GM23338 (cell line): ENCODE measurements around the gene TNFRSF21. TPM values are rescaled to one million over a fixed set of nuclear protein-coding genes. Genes with fewer than 3 reads are reported as not detected.

Experiments used
- ATAC-seq: fragments of 200-7000 bp; cut with Tn5 transposase; 3 replicates; pipeline ENCODE4 v1.9.1; 2020
- DNase-seq: peaks from one replicate; pipeline ENCODE4 v3.0.0-alpha.2; 2015; ENCODE audit warnings: low spot score
- H2AFZ ChIP-seq: fragments of 200-600 bp; sonication (generic); 2 replicates; pipeline ENCODE4 v1.8.0; 2016; ENCODE audit warnings: antibody characterized with exemption, mild to moderate bottlenecking, moderate library complexity
- H3F3A ChIP-seq: fragments of 200-600 bp; sonication (generic); replicated peaks from 2 replicates; pipeline ENCODE4 v1.8.0; 2017; ENCODE audit warnings: antibody characterized with exemption, mixed run types, low read depth
- H3K27ac ChIP-seq: fragments of 200-600 bp; sonication (generic); 2 replicates; pipeline ENCODE4 v1.6.1; 2016; ENCODE audit warnings: low read depth
- H3K27me3 ChIP-seq: fragments of 200-600 bp; sonication (generic); 2 replicates; pipeline ENCODE4 v1.8.0; 2016; ENCODE audit warnings: mild to moderate bottlenecking, mixed run types, moderate library complexity; ENCODE audit not compliant: insufficient read depth
- H3K36me3 ChIP-seq: fragments of 200-600 bp; sonication (generic); 2 replicates; pipeline ENCODE4 v1.8.0; 2016; ENCODE audit warnings: mild to moderate bottlenecking; ENCODE audit not compliant: insufficient read depth
- H3K4me1 ChIP-seq: fragments of 200-600 bp; sonication (generic); 2 replicates; pipeline ENCODE4 v1.8.0; 2016; ENCODE audit warnings: mild to moderate bottlenecking, moderate library complexity; ENCODE audit not compliant: insufficient read depth
- H3K4me2 ChIP-seq: fragments of 200-600 bp; sonication (generic); 2 replicates; pipeline ENCODE4 v1.7.1; 2017; ENCODE audit warnings: mixed run types
- H3K4me3 ChIP-seq: fragments of 200-600 bp; sonication (generic); 2 replicates; pipeline ENCODE4 v1.6.1; 2016; ENCODE audit warnings: mixed run types
- H3K79me2 ChIP-seq: fragments of 200-600 bp; sonication (generic); replicated peaks from 2 replicates; pipeline ENCODE4 v1.8.0; 2017; ENCODE audit warnings: mild to moderate bottlenecking; ENCODE audit not compliant: insufficient read depth
- H3K9me2 ChIP-seq: fragments of 200-600 bp; sonication (generic); 2 replicates; pipeline ENCODE4 v1.8.0; 2017; ENCODE audit not compliant: insufficient read depth
- H4K20me1 ChIP-seq: fragments of 200-600 bp; sonication (generic); replicated peaks from 2 replicates; pipeline ENCODE4 v1.8.0; 2017; ENCODE audit warnings: mild to moderate bottlenecking; ENCODE audit not compliant: insufficient read depth
- H3K27ac Mint-ChIP-seq: 2 replicates; pipeline ENCODE4 v1.8.0; 2020; ENCODE audit warnings: inconsistent platforms, mild to moderate bottlenecking, moderate library complexity, mixed read lengths
- H3K27me3 Mint-ChIP-seq: 3 replicates; pipeline ENCODE4 v1.8.0; 2022; ENCODE audit warnings: low read depth, mild to moderate bottlenecking, moderate library complexity, mixed read lengths, inconsistent platforms; ENCODE audit not compliant: insufficient read depth, poor library complexity
- H3K36me3 Mint-ChIP-seq: 3 replicates; pipeline ENCODE4 v1.8.0; 2021; ENCODE audit warnings: low read depth, mild to moderate bottlenecking, inconsistent platforms, moderate library complexity, mixed read lengths
- H3K4me1 Mint-ChIP-seq: 3 replicates; pipeline ENCODE4 v1.8.0; 2020; ENCODE audit warnings: mild to moderate bottlenecking, inconsistent platforms, mixed read lengths
- H3K4me3 Mint-ChIP-seq: 3 replicates; pipeline ENCODE4 v1.8.0; 2021; ENCODE audit warnings: moderate library complexity, mild to moderate bottlenecking, inconsistent platforms, mixed read lengths
- H3K9me3 Mint-ChIP-seq: 3 replicates; pipeline ENCODE4 v1.8.0; 2020; ENCODE audit warnings: moderate library complexity, mild to moderate bottlenecking, inconsistent platforms, mixed read lengths
- CREB1 ChIP-seq: fragments of 250-450 bp; sonication (Bioruptor Pico); IDR thresholded peaks from 2 replicates; pipeline ENCODE4 v1.5.0; 2020; ENCODE audit warnings: low read depth, mild to moderate bottlenecking, moderate library complexity
- EZH2 ChIP-seq: fragments of 200-600 bp; sonication (generic); IDR thresholded peaks from one replicate; pipeline ENCODE4 v1.8.0; 2017; ENCODE audit warnings: antibody characterized with exemption, mild to moderate bottlenecking, low read depth; ENCODE audit not compliant: unreplicated experiment
- EZH2phosphoT487 ChIP-seq: fragments of 200-600 bp; sonication (generic); IDR thresholded peaks from one replicate; pipeline ENCODE4 v1.8.1; 2018; ENCODE audit warnings: antibody characterized with exemption; ENCODE audit not compliant: unreplicated experiment
- JUNB ChIP-seq: IDR thresholded peaks from one replicate; pipeline ENCODE4 v1.6.1; 2016; ENCODE audit warnings: antibody characterized with exemption; ENCODE audit not compliant: unreplicated experiment
- NANOG ChIP-seq: IDR thresholded peaks from 2 replicates; pipeline ENCODE4 v1.6.1; 2016; ENCODE audit warnings: antibody characterized with exemption, borderline replicate concordance
- POLR2AphosphoS5 ChIP-seq: IDR thresholded peaks from 2 replicates; pipeline ENCODE4 v1.6.1; 2016; ENCODE audit warnings: antibody characterized with exemption, low read depth
- STAT1 ChIP-seq: IDR thresholded peaks from one replicate; pipeline ENCODE4 v1.6.1; 2016; ENCODE audit warnings: antibody characterized with exemption; ENCODE audit not compliant: unreplicated experiment
- ZNF114 ChIP-seq: fragments of 250-450 bp; sonication (Bioruptor Pico); IDR thresholded peaks from 2 replicates; pipeline ENCODE4 v1.5.0; 2020; ENCODE audit warnings: mild to moderate bottlenecking, moderate library complexity
- ZNF331 ChIP-seq: fragments of 250-450 bp; sonication (Bioruptor Pico); IDR thresholded peaks from 2 replicates; pipeline ENCODE4 v1.5.0; 2020; ENCODE audit warnings: low read depth, mild to moderate bottlenecking, moderate library complexity
- polyA plus RNA-seq: library from polyadenylated mRNA; unstranded; fragments of >200 nt; fragmentation: Nextera tagmentation; extraction: Ambion mirVana; gene quantifications from 2 replicates; pipeline ENCODE4 v1.2.1, GENCODE V29; 2016
- total RNA-seq: library from RNA; depleted of rRNA; stranded (reverse); fragments of >200 nt; shearing (Covaris generic); gene quantifications from 2 replicates; pipeline ENCODE4 v1.2.3, GENCODE V29; 2014
- TF ChIP-seq, protein P1 (sequence below), 2 experiments: fragments of 200-600 bp in 1 of 2; sonication (generic) in 1 of 2; conservative IDR thresholded peaks; 2 replicates each; pipeline versions ENCODE4 v1.5.1 to v1.6.1; 2016 to 2017; ENCODE audit warnings: antibody characterized with exemption in 2 of 2, low read depth in 2 of 2, mild to moderate bottlenecking in 2 of 2, moderate library complexity in 1 of 2
- TF ChIP-seq, protein P2 (sequence below): IDR thresholded peaks from one replicate; pipeline ENCODE4 v1.6.1; 2018; ENCODE audit warnings: antibody characterized with exemption; ENCODE audit not compliant: unreplicated experiment
- TF ChIP-seq, protein P3 (sequence below): IDR thresholded peaks from 2 replicates; pipeline ENCODE4 v1.6.1; 2016; ENCODE audit warnings: antibody characterized with exemption
- TF ChIP-seq, protein P4 (sequence below): fragments of 250-450 bp; sonication (Bioruptor Pico); IDR thresholded peaks from 2 replicates; pipeline ENCODE4 v1.5.0; 2020; ENCODE audit warnings: mild to moderate bottlenecking, moderate library complexity

The TNFRSF21 gene
- total and polyA plus RNA-seq, 2 experiments from 2014 or later = 22.1 to 48.1 TPM

DNA sequence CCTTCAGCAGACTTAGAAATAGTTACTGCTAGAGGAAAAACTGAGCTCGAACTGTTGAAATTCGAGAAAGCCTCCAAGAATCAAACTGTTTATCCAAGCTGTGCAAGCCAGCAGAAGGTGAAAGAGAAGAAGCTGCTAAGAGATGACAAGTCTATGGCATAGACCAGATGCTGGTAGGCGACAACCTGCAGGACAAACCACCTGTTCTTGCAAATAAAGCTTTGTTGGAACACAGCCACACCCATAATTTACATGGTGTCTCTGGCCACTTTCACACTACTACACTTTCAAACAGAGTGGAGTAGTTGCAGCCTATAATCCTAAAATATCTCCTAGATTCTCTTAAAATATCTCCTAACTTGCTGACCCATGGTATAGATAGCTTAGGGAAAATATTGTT is 33.3 kb downstream of the TNFRSF21 start:
- H3K4me1 ChIP-seq = peaks cover 10% of the 10 kb centered on the region
- peaks cover 31% of the 10 kb centered on the region for H4K20me1 ChIP-seq
- H3K36me3 Mint-ChIP-seq = peaks cover 43% of the 10 kb centered on the region
- no peak overlapping the region for H3K4me3 ChIP-seq
- no peaks in the 10 kb centered on the region for H3K9me2 ChIP-seq
- no peak for ATAC-seq
- no peak overlapping the region for H3K4me3 Mint-ChIP-seq
- peaks cover 17% of the 10 kb centered on the region; the same call in 1 of the 2 replicates for H3K36me3 ChIP-seq
- H3K27ac ChIP-seq = no peak overlapping the region
- no peaks in the 10 kb centered on the region for H3F3A ChIP-seq
- H2AFZ ChIP-seq = no peak overlapping the region
- peaks cover 9% of the 10 kb centered on the region; the same call in 2 of the 3 replicates for H3K4me1 Mint-ChIP-seq
- H3K4me2 ChIP-seq = no peak overlapping the region
- H3K79me2 ChIP-seq = peaks cover 87% of the 10 kb centered on the region
- no peak overlapping the region for H3K27ac Mint-ChIP-seq
- no peaks in the 10 kb centered on the region for H3K27me3 ChIP-seq
- TF ChIP-seq EZH2 (no peak), ZNF331 (CRISPR knock-in tag) (no peak), NANOG (no peak), JUNB (no peak), EZH2phosphoT487 (no peak), ZNF114 (CRISPR knock-in tag) (no peak), POLR2AphosphoS5 (no peak), STAT1 (no peak), CREB1 (no peak)
- TF ChIP-seq, protein P1, sequence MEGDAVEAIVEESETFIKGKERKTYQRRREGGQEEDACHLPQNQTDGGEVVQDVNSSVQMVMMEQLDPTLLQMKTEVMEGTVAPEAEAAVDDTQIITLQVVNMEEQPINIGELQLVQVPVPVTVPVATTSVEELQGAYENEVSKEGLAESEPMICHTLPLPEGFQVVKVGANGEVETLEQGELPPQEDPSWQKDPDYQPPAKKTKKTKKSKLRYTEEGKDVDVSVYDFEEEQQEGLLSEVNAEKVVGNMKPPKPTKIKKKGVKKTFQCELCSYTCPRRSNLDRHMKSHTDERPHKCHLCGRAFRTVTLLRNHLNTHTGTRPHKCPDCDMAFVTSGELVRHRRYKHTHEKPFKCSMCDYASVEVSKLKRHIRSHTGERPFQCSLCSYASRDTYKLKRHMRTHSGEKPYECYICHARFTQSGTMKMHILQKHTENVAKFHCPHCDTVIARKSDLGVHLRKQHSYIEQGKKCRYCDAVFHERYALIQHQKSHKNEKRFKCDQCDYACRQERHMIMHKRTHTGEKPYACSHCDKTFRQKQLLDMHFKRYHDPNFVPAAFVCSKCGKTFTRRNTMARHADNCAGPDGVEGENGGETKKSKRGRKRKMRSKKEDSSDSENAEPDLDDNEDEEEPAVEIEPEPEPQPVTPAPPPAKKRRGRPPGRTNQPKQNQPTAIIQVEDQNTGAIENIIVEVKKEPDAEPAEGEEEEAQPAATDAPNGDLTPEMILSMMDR (conservative IDR thresholded peaks at IDR 0.05; ENCODE audit: low read depth in 2 of 2) = no peak
- TF ChIP-seq, protein P2, sequence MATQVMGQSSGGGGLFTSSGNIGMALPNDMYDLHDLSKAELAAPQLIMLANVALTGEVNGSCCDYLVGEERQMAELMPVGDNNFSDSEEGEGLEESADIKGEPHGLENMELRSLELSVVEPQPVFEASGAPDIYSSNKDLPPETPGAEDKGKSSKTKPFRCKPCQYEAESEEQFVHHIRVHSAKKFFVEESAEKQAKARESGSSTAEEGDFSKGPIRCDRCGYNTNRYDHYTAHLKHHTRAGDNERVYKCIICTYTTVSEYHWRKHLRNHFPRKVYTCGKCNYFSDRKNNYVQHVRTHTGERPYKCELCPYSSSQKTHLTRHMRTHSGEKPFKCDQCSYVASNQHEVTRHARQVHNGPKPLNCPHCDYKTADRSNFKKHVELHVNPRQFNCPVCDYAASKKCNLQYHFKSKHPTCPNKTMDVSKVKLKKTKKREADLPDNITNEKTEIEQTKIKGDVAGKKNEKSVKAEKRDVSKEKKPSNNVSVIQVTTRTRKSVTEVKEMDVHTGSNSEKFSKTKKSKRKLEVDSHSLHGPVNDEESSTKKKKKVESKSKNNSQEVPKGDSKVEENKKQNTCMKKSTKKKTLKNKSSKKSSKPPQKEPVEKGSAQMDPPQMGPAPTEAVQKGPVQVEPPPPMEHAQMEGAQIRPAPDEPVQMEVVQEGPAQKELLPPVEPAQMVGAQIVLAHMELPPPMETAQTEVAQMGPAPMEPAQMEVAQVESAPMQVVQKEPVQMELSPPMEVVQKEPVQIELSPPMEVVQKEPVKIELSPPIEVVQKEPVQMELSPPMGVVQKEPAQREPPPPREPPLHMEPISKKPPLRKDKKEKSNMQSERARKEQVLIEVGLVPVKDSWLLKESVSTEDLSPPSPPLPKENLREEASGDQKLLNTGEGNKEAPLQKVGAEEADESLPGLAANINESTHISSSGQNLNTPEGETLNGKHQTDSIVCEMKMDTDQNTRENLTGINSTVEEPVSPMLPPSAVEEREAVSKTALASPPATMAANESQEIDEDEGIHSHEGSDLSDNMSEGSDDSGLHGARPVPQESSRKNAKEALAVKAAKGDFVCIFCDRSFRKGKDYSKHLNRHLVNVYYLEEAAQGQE = no peak
- TF ChIP-seq, protein P3, sequence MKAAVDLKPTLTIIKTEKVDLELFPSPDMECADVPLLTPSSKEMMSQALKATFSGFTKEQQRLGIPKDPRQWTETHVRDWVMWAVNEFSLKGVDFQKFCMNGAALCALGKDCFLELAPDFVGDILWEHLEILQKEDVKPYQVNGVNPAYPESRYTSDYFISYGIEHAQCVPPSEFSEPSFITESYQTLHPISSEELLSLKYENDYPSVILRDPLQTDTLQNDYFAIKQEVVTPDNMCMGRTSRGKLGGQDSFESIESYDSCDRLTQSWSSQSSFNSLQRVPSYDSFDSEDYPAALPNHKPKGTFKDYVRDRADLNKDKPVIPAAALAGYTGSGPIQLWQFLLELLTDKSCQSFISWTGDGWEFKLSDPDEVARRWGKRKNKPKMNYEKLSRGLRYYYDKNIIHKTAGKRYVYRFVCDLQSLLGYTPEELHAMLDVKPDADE = no peak
- TF ChIP-seq, protein P4, sequence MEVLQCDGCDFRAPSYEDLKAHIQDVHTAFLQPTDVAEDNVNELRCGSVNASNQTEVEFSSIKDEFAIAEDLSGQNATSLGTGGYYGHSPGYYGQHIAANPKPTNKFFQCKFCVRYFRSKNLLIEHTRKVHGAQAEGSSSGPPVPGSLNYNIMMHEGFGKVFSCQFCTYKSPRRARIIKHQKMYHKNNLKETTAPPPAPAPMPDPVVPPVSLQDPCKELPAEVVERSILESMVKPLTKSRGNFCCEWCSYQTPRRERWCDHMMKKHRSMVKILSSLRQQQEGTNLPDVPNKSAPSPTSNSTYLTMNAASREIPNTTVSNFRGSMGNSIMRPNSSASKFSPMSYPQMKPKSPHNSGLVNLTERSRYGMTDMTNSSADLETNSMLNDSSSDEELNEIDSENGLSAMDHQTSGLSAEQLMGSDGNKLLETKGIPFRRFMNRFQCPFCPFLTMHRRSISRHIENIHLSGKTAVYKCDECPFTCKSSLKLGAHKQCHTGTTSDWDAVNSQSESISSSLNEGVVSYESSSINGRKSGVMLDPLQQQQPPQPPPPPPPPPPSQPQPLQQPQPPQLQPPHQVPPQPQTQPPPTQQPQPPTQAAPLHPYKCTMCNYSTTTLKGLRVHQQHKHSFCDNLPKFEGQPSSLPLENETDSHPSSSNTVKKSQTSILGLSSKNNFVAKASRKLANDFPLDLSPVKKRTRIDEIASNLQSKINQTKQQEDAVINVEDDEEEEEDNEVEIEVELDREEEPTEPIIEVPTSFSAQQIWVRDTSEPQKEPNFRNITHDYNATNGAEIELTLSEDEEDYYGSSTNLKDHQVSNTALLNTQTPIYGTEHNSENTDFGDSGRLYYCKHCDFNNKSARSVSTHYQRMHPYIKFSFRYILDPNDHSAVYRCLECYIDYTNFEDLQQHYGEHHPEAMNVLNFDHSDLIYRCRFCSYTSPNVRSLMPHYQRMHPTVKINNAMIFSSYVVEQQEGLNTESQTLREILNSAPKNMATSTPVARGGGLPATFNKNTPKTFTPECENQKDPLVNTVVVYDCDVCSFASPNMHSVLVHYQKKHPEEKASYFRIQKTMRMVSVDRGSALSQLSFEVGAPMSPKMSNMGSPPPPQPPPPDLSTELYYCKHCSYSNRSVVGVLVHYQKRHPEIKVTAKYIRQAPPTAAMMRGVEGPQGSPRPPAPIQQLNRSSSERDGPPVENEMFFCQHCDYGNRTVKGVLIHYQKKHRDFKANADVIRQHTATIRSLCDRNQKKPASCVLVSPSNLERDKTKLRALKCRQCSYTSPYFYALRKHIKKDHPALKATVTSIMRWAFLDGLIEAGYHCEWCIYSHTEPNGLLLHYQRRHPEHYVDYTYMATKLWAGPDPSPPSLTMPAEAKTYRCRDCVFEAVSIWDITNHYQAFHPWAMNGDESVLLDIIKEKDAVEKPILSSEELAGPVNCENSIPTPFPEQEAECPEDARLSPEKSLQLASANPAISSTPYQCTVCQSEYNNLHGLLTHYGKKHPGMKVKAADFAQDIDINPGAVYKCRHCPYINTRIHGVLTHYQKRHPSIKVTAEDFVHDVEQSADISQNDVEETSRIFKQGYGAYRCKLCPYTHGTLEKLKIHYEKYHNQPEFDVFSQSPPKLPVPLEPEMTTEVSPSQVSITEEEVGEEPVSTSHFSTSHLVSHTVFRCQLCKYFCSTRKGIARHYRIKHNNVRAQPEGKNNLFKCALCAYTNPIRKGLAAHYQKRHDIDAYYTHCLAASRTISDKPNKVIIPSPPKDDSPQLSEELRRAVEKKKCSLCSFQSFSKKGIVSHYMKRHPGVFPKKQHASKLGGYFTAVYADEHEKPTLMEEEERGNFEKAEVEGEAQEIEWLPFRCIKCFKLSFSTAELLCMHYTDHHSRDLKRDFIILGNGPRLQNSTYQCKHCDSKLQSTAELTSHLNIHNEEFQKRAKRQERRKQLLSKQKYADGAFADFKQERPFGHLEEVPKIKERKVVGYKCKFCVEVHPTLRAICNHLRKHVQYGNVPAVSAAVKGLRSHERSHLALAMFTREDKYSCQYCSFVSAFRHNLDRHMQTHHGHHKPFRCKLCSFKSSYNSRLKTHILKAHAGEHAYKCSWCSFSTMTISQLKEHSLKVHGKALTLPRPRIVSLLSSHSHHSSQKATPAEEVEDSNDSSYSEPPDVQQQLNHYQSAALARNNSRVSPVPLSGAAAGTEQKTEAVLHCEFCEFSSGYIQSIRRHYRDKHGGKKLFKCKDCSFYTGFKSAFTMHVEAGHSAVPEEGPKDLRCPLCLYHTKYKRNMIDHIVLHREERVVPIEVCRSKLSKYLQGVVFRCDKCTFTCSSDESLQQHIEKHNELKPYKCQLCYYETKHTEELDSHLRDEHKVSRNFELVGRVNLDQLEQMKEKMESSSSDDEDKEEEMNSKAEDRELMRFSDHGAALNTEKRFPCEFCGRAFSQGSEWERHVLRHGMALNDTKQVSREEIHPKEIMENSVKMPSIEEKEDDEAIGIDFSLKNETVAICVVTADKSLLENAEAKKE = no peak
- H3K9me3 Mint-ChIP-seq = peaks cover 5% of the 10 kb centered on the region; the same call in 1 of the 3 replicates
- no peak for DNase-seq
- H3K27me3 Mint-ChIP-seq = no peaks in the 10 kb centered on the region
